ENCODE results near the gene LSM4. TPM values are rescaled to one million over a fixed set of nuclear protein-coding genes. Genes with fewer than 3 reads are reported as not detected.

LSM4 gene
- total and polyA plus RNA-seq, 2 of the 13 experiments (the other 11 are each of a cell fraction or from before 2014, with no cell fraction given): 65.8 to 166 TPM

DNA sequence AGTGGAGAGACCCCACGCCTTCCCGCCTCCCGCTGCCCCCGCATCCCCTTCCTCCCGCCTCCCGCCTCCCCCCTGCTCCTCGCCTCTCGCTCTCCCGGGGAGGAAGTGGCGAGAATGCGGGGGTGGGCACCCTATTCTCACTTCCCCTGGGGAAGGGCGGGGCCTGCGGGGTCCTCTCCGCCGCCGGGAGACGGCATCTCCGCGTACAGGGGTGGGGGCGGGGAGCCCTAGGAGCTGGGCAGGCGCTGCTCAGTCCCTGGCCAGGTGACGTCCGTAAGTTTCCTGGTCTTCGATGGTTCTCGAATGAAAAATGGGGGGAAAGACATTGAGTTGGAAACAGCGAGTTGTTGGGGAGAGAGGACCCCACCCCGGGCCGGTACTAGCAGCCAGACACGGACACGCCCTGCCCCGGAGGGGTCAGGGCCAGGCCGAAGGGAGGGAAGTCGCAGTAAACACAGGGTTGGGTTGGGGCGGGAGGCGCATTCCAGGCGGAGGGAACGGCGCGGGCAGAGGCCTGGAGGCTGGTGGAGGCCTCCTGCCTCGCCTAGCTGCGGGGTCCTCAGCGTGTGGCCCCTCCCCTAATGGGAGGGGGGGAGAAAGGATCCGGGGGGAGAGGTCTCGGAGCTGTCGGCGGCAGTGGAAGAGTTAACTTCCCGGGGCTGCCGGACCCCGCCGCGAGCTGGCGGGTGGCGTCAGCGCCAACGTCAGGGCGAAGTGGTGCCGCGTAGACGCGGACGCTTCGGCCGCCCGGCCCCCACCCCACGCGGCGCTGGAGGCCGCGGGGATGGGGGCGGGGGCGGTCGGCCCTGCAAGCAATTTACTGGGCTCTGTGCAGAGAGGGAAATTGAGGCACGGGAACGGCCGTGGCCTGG, 31.1 kb downstream of the LSM4 start (continued):
- TF ChIP-seq ZKSCAN8 (CRISPR knock-in tag; IDR thresholded peaks at IDR 0.05; ENCODE audit: borderline replicate concordance) (0 out of 2 replicates have a peak, but pooled peaks have one; percentile 49), CBX5 (CRISPR knock-in tag; IDR thresholded peaks at IDR 0.05; ENCODE audit: borderline replicate concordance) (no peak), XBP1 (CRISPR knock-in tag; IDR thresholded peaks at IDR 0.05) (no peak), TRIM24 (CRISPR knock-in tag; IDR thresholded peaks at IDR 0.05) (no peak), ZNF501 (CRISPR knock-in tag; IDR thresholded peaks at IDR 0.05) (no peak), XRCC5 (optimal IDR thresholded peaks at IDR 0.05; ENCODE audit: low read length) (peak; percentile 32)
- TF ChIP-seq, protein P1, sequence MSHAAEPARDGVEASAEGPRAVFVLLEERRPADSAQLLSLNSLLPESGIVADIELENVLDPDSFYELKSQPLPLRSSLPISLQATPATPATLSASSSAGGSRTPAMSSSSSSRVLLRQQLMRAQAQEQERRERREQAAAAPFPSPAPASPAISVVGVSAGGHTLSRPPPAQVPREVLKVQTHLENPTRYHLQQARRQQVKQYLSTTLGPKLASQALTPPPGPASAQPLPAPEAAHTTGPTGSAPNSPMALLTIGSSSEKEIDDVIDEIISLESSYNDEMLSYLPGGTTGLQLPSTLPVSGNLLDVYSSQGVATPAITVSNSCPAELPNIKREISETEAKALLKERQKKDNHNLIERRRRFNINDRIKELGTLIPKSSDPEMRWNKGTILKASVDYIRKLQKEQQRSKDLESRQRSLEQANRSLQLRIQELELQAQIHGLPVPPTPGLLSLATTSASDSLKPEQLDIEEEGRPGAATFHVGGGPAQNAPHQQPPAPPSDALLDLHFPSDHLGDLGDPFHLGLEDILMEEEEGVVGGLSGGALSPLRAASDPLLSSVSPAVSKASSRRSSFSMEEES (CRISPR knock-in tag; IDR thresholded peaks at IDR 0.05): 0 out of 2 replicates have a peak, but pooled peaks have one; percentile 32
- TF ChIP-seq, protein P2, sequence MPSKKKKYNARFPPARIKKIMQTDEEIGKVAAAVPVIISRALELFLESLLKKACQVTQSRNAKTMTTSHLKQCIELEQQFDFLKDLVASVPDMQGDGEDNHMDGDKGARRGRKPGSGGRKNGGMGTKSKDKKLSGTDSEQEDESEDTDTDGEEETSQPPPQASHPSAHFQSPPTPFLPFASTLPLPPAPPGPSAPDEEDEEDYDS (CRISPR knock-in tag; IDR thresholded peaks at IDR 0.05): peak; percentile 27; the same call in 1 of the 2 replicates

DNA sequence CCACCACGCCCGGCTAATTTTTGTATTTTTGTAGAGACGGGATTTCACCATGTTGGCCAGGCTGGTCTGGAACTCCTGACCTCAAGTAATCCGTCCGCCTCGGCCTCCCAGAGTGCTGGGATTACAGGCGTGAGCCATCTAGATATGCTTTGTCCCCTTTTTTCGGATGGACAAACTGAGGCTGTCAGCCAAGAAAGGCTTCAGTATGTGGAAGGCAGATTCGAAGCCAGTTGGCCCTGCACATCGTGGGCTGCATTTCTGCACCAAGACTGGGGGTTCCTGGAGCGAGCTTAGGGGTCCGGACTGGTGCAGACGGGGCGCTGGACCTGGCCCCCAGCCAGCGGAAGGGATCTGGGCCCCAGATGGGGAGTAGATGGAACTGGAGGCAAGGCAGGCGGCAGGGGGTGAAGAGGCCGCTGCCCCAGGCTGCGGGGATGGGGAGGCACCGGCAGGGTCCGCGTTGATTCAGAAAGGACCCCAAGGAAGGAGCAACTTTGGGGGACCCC, 31.8 kb downstream of the LSM4 start:
- Histone ChIP-seq H3K9me3 (ENCODE audit: low read length) (no peaks in the 10 kb centered on the region), H3K36me3 (replicated peaks in 1 of 2; ENCODE audit: control insufficient read depth in 1 of 2, insufficient read depth in 2 of 2, low read length in 2 of 2) (no peaks in the 10 kb centered on the region), H3K4me2 (ENCODE audit: low read depth, low read length) (no peak overlapping the region), H4K20me1 (ENCODE audit: insufficient read depth, low read length) (no peaks in the 10 kb centered on the region), H3K9ac (ENCODE audit: insufficient read depth, low read depth, low read length) (no peak overlapping the region), H3K4me3 (replicated peaks in 1 of 3; ENCODE audit: insufficient read depth in 1 of 3, low read depth in 2 of 3, low read length in 3 of 3) (peak overlapping the region in 2 of 3 experiments; percentile 59 to 79; a peak in 2 of 6 replicates), H3K79me2 (ENCODE audit: insufficient read depth, low read length) (no peaks in the 10 kb centered on the region), H3K27ac (ENCODE audit: extremely low read length, insufficient read depth, low read length) (no peak overlapping the region), H3K27me3 (ENCODE audit: control insufficient read depth in 1 of 2, insufficient read depth in 2 of 2, low read length in 2 of 2) (no peaks in the 10 kb centered on the region), H3K4me1 (ENCODE audit: insufficient read depth, low read length) (peaks cover 79% of the 10 kb centered on the region), H2AFZ (ENCODE audit: low read length) (no peak overlapping the region)
- 63% methylated on average over 17 of the region's 21 CpGs for WGBS (ENCODE audit: low lambda C conversion rate)
- ATAC-seq (no peak), FAIRE-seq (no peak), DNase-seq (ENCODE audit: low spot score) (no peak)
- POLR2A ChIA-PET: interaction anchor here (2.1 to 3.1 kb wide), 4 partner anchors 11 to 38 kb away, joined by 7 to 51 read pairs (median 28); partner anchors contain the start of genes JUND and LSM4
- no TSS peak for BruUV-seq (replicated peaks)
- CTCF ChIA-PET (ENCODE audit: low intra/inter-chr PET ratio, low total read pairs): no interaction called here
- intact Hi-C loops (cut with micrococcal nuclease; ENCODE audit: unreplicated experiment) (no loop called here), in situ Hi-C loops (cut with HindIII; ENCODE audit: extremely low pct_ligation_motif_present, low pct_unique_long_range_greater_than_20kb) (no loop called here)
- TF ChIP-seq RORA (CRISPR knock-in tag; IDR thresholded peaks at IDR 0.05) (no peak), RCOR2 (CRISPR knock-in tag; IDR thresholded peaks at IDR 0.05) (0 out of 2 replicates have a peak, but pooled peaks have one; percentile 25), ELF1 (CRISPR knock-in tag; IDR thresholded peaks at IDR 0.05) (no peak), ZMYM3 (CRISPR knock-in tag; IDR thresholded peaks at IDR 0.05) (peak; percentile 83)
- TF ChIP-seq, protein P3, sequence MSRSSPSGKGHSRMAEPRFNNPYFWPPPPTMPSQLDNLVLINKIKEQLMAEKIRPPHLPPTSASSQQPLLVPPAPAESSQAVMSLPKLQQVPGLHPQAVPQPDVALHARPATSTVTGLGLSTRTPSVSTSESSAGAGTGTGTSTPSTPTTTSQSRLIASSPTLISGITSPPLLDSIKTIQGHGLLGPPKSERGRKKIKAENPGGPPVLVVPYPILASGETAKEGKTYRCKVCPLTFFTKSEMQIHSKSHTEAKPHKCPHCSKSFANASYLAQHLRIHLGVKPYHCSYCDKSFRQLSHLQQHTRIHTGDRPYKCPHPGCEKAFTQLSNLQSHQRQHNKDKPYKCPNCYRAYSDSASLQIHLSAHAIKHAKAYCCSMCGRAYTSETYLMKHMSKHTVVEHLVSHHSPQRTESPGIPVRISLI (CRISPR knock-in tag; IDR thresholded peaks at IDR 0.05; ENCODE audit: borderline replicate concordance): no peak
- TF ChIP-seq, protein P4, sequence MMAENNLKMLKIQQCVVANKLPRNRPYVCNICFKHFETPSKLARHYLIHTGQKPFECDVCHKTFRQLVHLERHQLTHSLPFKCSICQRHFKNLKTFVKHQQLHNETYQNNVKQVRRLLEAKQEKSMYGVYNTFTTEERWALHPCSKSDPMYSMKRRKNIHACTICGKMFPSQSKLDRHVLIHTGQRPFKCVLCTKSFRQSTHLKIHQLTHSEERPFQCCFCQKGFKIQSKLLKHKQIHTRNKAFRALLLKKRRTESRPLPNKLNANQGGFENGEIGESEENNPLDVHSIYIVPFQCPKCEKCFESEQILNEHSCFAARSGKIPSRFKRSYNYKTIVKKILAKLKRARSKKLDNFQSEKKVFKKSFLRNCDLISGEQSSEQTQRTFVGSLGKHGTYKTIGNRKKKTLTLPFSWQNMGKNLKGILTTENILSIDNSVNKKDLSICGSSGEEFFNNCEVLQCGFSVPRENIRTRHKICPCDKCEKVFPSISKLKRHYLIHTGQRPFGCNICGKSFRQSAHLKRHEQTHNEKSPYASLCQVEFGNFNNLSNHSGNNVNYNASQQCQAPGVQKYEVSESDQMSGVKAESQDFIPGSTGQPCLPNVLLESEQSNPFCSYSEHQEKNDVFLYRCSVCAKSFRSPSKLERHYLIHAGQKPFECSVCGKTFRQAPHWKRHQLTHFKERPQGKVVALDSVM (CRISPR knock-in tag; IDR thresholded peaks at IDR 0.05): no peak; the same call in 1 of the 2 replicates
